ENCODE measurements around the gene ERBIN. TPM values are rescaled to one million over a fixed set of nuclear protein-coding genes. Genes with fewer than 3 reads are reported as not detected.

Gene ERBIN
- total and polyA plus RNA-seq, 2 experiments from 2014 or later, result 15.6 to 26.4 TPM

GRCh38 chr5:66129144-66129543, 202.8 kb downstream of the ERBIN start:
- no peaks in the 10 kb centered on the region for H3F3A ChIP-seq (replicated peaks; ENCODE audit: low read depth)
- no peaks in the 10 kb centered on the region for H3K79me2 ChIP-seq (replicated peaks; ENCODE audit: insufficient read depth)
- H2AFZ ChIP-seq, result peak overlapping the region; percentile 54; the same call in 1 of the 2 replicates
- H3K4me3 Mint-ChIP-seq, result no peak overlapping the region
- H3K36me3 Mint-ChIP-seq (ENCODE audit: low read depth), result no peaks in the 10 kb centered on the region
- H3K36me3 ChIP-seq (ENCODE audit: insufficient read depth), result no peaks in the 10 kb centered on the region
- DNase-seq (ENCODE audit: low spot score) (no peak), ATAC-seq (no peak)
- no peak overlapping the region for H3K4me2 ChIP-seq
- no peaks in the 10 kb centered on the region for H3K27me3 ChIP-seq (ENCODE audit: insufficient read depth)
- peaks cover 3% of the 10 kb centered on the region for H3K27me3 Mint-ChIP-seq (ENCODE audit: insufficient read depth, low read depth, poor library complexity)
- no peaks in the 10 kb centered on the region for H4K20me1 ChIP-seq (replicated peaks; ENCODE audit: insufficient read depth)
- H3K9me3 Mint-ChIP-seq, result peaks cover 6% of the 10 kb centered on the region; the same call in 2 of the 3 replicates
- H3K27ac Mint-ChIP-seq, result no peak overlapping the region
- H3K27ac ChIP-seq (ENCODE audit: low read depth), result no peak overlapping the region
- H3K9me2 ChIP-seq (ENCODE audit: insufficient read depth), result 0 out of 2 replicates have a peak, but pooled peaks cover 3% of the 10 kb centered on the region
- H3K4me1 ChIP-seq (ENCODE audit: insufficient read depth), result no peaks in the 10 kb centered on the region
- peaks cover 4% of the 10 kb centered on the region; the same call in 2 of the 3 replicates for H3K4me1 Mint-ChIP-seq
- TF ChIP-seq ZNF114 (CRISPR knock-in tag; IDR thresholded peaks at IDR 0.05), result no peak
- TF ChIP-seq ZNF331 (CRISPR knock-in tag; IDR thresholded peaks at IDR 0.05; ENCODE audit: low read depth), result no peak
- no peak for TF ChIP-seq JUNB (IDR thresholded peaks at IDR 0.05; ENCODE audit: unreplicated experiment)
- TF ChIP-seq REST (IDR thresholded peaks at IDR 0.05; ENCODE audit: unreplicated experiment), result no peak
- TF ChIP-seq, protein P1, sequence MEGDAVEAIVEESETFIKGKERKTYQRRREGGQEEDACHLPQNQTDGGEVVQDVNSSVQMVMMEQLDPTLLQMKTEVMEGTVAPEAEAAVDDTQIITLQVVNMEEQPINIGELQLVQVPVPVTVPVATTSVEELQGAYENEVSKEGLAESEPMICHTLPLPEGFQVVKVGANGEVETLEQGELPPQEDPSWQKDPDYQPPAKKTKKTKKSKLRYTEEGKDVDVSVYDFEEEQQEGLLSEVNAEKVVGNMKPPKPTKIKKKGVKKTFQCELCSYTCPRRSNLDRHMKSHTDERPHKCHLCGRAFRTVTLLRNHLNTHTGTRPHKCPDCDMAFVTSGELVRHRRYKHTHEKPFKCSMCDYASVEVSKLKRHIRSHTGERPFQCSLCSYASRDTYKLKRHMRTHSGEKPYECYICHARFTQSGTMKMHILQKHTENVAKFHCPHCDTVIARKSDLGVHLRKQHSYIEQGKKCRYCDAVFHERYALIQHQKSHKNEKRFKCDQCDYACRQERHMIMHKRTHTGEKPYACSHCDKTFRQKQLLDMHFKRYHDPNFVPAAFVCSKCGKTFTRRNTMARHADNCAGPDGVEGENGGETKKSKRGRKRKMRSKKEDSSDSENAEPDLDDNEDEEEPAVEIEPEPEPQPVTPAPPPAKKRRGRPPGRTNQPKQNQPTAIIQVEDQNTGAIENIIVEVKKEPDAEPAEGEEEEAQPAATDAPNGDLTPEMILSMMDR (conservative IDR thresholded peaks at IDR 0.05; ENCODE audit: low read depth in 2 of 2), result no peak
- TF ChIP-seq ZNF462 (CRISPR knock-in tag; IDR thresholded peaks at IDR 0.05), result no peak
- no peak overlapping the region for H3K4me3 ChIP-seq
